ENCODE results near the gene FILIP1L. TPM values are rescaled to one million over a fixed set of nuclear protein-coding genes. Genes with fewer than 3 reads are reported as not detected.

FILIP1L gene
- total RNA-seq, 1 experiment from 2014 or later: 0.07 TPM

DNA sequence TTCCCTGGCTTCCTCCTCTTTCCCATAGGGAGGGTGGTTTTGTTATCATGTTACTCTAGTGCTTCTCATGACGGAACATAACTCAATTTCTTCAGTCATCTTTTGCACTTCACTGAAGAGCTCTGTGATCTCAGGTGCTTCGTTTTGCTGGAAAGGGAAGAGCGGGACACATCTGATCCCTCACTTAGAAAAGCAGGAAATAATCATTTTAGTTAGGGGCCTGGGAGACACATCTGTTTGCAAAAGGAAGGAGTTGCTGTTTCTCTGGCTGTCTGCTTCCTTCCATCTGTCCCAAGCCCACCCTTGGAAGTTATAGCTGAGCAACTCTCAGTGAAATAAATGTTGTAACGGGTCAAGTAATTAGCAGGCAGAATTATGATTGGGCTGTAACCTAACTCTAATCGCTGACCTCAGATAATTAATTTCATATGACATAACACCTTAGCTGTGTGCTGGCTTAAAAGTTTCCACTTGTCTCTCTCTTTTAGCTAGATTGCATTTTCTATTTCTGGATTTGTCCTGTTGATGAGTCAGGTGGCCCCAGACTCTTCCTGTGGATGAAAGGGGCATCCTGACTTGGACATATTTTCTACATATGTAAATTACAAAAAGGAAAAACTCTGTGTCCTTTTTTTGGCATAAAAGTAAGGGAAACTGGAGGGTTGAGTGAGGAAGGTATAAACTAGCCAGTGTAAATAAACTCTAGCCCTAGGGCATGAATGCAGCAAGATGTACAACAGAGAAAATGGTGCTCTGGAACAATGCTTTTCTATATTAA is 11.0 kb upstream of the FILIP1L start:
- no peak overlapping the region for H2AK5ac ChIP-seq (ENCODE audit: insufficient read length, low read length)
- Mint-ChIP-seq H3K27ac (no peak overlapping the region; a peak in 1 of 7 replicates), H3K27me3 (ENCODE audit: low read depth) (no peaks in the 10 kb centered on the region), H3K4me3 (no peak overlapping the region), H3K9me3 (no peaks in the 10 kb centered on the region), H3K4me1 (peaks cover 16 to 18% of the 10 kb centered on the region in 2 experiments), H3K36me3 (ENCODE audit: insufficient read depth in 1 of 3, low read depth in 3 of 3) (no peaks in the 10 kb centered on the region)
- WGBS (ENCODE audit: extremely low coverage, insufficient read length, low lambda C conversion rate): no CpG with 5 or more reads among the region's 5 CpGs
- H3K14ac ChIP-seq (ENCODE audit: insufficient read depth, low read length): no peak overlapping the region
- H4K8ac ChIP-seq (replicated peaks; ENCODE audit: insufficient read length, low read depth, low read length): no peak overlapping the region
- H3K9me3 ChIP-seq (ENCODE audit: control insufficient read depth, low read depth, low read length): no peaks in the 10 kb centered on the region
- no peak overlapping the region for H3K56ac ChIP-seq (ENCODE audit: insufficient read length, low read depth, low read length)
- H3K18ac ChIP-seq (ENCODE audit: insufficient read length, low read depth, low read length): no peak overlapping the region
- H3K9ac ChIP-seq (ENCODE audit: extremely low read depth, insufficient read length, low read length): no peak overlapping the region
- H2BK12ac ChIP-seq (ENCODE audit: insufficient read length, low read depth, low read length): no peak overlapping the region
- no peak overlapping the region for H2BK20ac ChIP-seq (ENCODE audit: low read depth, low read length, poor library complexity, severe bottlenecking)
- no peaks in the 10 kb centered on the region for H3K23me2 ChIP-seq (ENCODE audit: insufficient read length, low read depth, low read length, poor library complexity, severe bottlenecking)
- H4K5ac ChIP-seq (ENCODE audit: insufficient read length, low read depth, low read length): no peak overlapping the region
- no peak overlapping the region for H3T11ph ChIP-seq (ENCODE audit: low read length)
- H4K91ac ChIP-seq (ENCODE audit: insufficient read length, low read depth, low read length): no peak overlapping the region
- DNase-seq: no peak
- H3K4me1 ChIP-seq (ENCODE audit: insufficient read depth, low read length): peaks cover 4% of the 10 kb centered on the region; the same call in 1 of the 2 replicates
- H3K79me1 ChIP-seq (ENCODE audit: insufficient read depth, low read depth, low read length, poor library complexity, severe bottlenecking): no peaks in the 10 kb centered on the region
- no peak overlapping the region for H3K27ac ChIP-seq (ENCODE audit: insufficient read length, low read depth, low read length)
- no peaks in the 10 kb centered on the region for H3K27me3 ChIP-seq (ENCODE audit: insufficient read depth, low read length)
- no peak overlapping the region for H3K4me2 ChIP-seq (ENCODE audit: insufficient read depth, insufficient read length, low read length)
- H3K79me2 ChIP-seq (ENCODE audit: insufficient read depth, low read length): no peaks in the 10 kb centered on the region
- no peak overlapping the region for H2BK5ac ChIP-seq (ENCODE audit: insufficient read length, low read length)
- no peaks in the 10 kb centered on the region for H4K20me1 ChIP-seq (ENCODE audit: control insufficient read depth, insufficient read depth, insufficient read length)
- no peak overlapping the region for H2BK15ac ChIP-seq (ENCODE audit: low read depth, low read length)
- no peak overlapping the region for H3K4ac ChIP-seq (ENCODE audit: low read depth, low read length)
- no peak overlapping the region for H2BK120ac ChIP-seq (ENCODE audit: low read depth, low read length, poor library complexity, severe bottlenecking)
- no peak overlapping the region for H2AFZ ChIP-seq (ENCODE audit: low read length)
- TF ChIP-seq, protein P1, sequence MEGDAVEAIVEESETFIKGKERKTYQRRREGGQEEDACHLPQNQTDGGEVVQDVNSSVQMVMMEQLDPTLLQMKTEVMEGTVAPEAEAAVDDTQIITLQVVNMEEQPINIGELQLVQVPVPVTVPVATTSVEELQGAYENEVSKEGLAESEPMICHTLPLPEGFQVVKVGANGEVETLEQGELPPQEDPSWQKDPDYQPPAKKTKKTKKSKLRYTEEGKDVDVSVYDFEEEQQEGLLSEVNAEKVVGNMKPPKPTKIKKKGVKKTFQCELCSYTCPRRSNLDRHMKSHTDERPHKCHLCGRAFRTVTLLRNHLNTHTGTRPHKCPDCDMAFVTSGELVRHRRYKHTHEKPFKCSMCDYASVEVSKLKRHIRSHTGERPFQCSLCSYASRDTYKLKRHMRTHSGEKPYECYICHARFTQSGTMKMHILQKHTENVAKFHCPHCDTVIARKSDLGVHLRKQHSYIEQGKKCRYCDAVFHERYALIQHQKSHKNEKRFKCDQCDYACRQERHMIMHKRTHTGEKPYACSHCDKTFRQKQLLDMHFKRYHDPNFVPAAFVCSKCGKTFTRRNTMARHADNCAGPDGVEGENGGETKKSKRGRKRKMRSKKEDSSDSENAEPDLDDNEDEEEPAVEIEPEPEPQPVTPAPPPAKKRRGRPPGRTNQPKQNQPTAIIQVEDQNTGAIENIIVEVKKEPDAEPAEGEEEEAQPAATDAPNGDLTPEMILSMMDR (conservative IDR thresholded peaks at IDR 0.05): no peak
- no peak overlapping the region for H3K23ac ChIP-seq (ENCODE audit: insufficient read length, low read depth, low read length)
